HG03103 (cell line): ENCODE results near the gene DNER.
"Not testable (repeated sequence)": the region's sequence is repeated elsewhere in the genome, so short reads cannot be mapped to it uniquely, and the experiment has no call there.

Source experiments
- ATAC-seq: cut with Tn5 transposase; IDR thresholded peaks from one replicate; pipeline ENCODE4 v1.9.1; 2021; ENCODE audit warnings: low read depth; ENCODE audit not compliant: unreplicated experiment

Gene DNER

GRCh38 chr2:229520691-229521096 lies 193.7 kb downstream of the DNER start:
- ATAC-seq, result no peak

GRCh38 chr2:229519655-229520430 lies 194.5 kb downstream of the DNER start:
- ATAC-seq, result peak; percentile 74

GRCh38 chr2:229514273-229514895 lies 200.0 kb downstream of the DNER start:
- ATAC-seq, result no peak

- no peak for ATAC-seq
These were observed 202.8 kb downstream of the DNER start for GRCh38 chr2:229511524-229511923.

- not testable (repeated sequence) for ATAC-seq
These were observed 207.7 kb downstream of the DNER start for GRCh38 chr2:229506699-229507098.

- no peak for ATAC-seq
These were observed 213.1 kb downstream of the DNER start for GRCh38 chr2:229501051-229501794.

GRCh38 chr2:229492034-229492433 lies 222.3 kb downstream of the DNER start:
- ATAC-seq, result no peak

- ATAC-seq, result no peak
These were observed 224.2 kb downstream of the DNER start for GRCh38 chr2:229490167-229490566.

GRCh38 chr2:229489016-229489415 lies 225.3 kb downstream of the DNER start:
- ATAC-seq, result no peak

GRCh38 chr2:229488232-229488631 lies 226.1 kb downstream of the DNER start:
- ATAC-seq, result no peak

- ATAC-seq, result no peak
These were observed 227.7 kb downstream of the DNER start for GRCh38 chr2:229486673-229487072.

- no peak for ATAC-seq
These were observed 228.5 kb downstream of the DNER start for GRCh38 chr2:229485857-229486256.

GRCh38 chr2:229477269-229477755 lies 237.0 kb downstream of the DNER start:
- ATAC-seq, result no peak

GRCh38 chr2:229475778-229476177 lies 238.6 kb downstream of the DNER start:
- no peak for ATAC-seq

- no peak for ATAC-seq
These were observed 240.2 kb downstream of the DNER start for GRCh38 chr2:229474125-229474524.

GRCh38 chr2:229470781-229471180 lies 243.6 kb downstream of the DNER start:
- ATAC-seq, result no peak

- ATAC-seq, result no peak
These were observed 246.6 kb downstream of the DNER start for GRCh38 chr2:229467783-229468182.

GRCh38 chr2:229463841-229464346 lies 250.5 kb downstream of the DNER start:
- no peak for ATAC-seq

- ATAC-seq, result no peak
These were observed 252.2 kb downstream of the DNER start for GRCh38 chr2:229462112-229462511.

- no peak for ATAC-seq
These were observed 258.3 kb downstream of the DNER start for GRCh38 chr2:229456091-229456490.
